ENCODE results near the gene ABHD12. TPM values are rescaled to one million over a fixed set of nuclear protein-coding genes. Genes with fewer than 3 reads are reported as not detected.

Gene ABHD12
- total and polyA plus RNA-seq, 2 donors (not counting 1 experiment from before 2014, with no cell fraction given) = 9.6 to 28.3 TPM

- H3K79me2 ChIP-seq (ENCODE audit: control insufficient read depth, insufficient read depth, low read length) = peaks cover 27% of the 10 kb centered on the region
- H3K4me1 Mint-ChIP-seq = no peaks in the 10 kb centered on the region
Measured at GRCh38 chr20:25256226-25256859, 134.3 kb downstream of the ABHD12 start.

More at GRCh38 chr20:25256226-25256859, 134.3 kb downstream of the ABHD12 start:
- Histone ChIP-seq H3K4me1 (ENCODE audit: control insufficient read depth in 2 of 2, insufficient read depth in 2 of 2, low read length in 2 of 2) (no peaks in the 10 kb centered on the region), H3K27me3 (replicated peaks in 1 of 4; ENCODE audit: control extremely low read depth in 1 of 4, control insufficient read depth in 3 of 4, insufficient read depth in 4 of 4, low read length in 3 of 4) (no peaks in the 10 kb centered on the region), H4K20me1 (ENCODE audit: control insufficient read depth, insufficient read depth, low read length, poor library complexity, severe bottlenecking) (peaks cover 21% of the 10 kb centered on the region), H3K9ac (ENCODE audit: low read length) (no peak overlapping the region), H3K27ac (ENCODE audit: low read length in 2 of 2) (no peak overlapping the region), H2AFZ (ENCODE audit: insufficient read depth, low read depth, low read length, poor library complexity, severe bottlenecking) (no peak overlapping the region), H3K36me3 (replicated peaks in 1 of 2; ENCODE audit: control extremely low read depth in 1 of 2, control insufficient read depth in 1 of 2, extremely low read depth in 1 of 2, insufficient read depth in 2 of 2, low read length in 1 of 2) (peaks cover 5 to 13% of the 10 kb centered on the region in 2 experiments), H3K4me2 (replicated peaks; ENCODE audit: low read depth, low read length, poor library complexity, severe bottlenecking) (no peak overlapping the region), H3K9me3 (ENCODE audit: control extremely low read depth in 1 of 3, control insufficient read depth in 2 of 3, insufficient read depth in 1 of 3, low read length in 2 of 3) (no peaks in the 10 kb centered on the region), H3K4me3 (ENCODE audit: control extremely low read depth in 1 of 5, extremely low read depth in 1 of 5, insufficient read depth in 1 of 5, low read depth in 2 of 5, low read length in 4 of 5) (no peak overlapping the region)
- ChIA-PET CTCF (no interaction called here), POLR2A (no interaction called here)
- Mint-ChIP-seq H3K9me3 (ENCODE audit: insufficient read depth) (no peaks in the 10 kb centered on the region), H3K27me3 (no peaks in the 10 kb centered on the region), H3K27ac (no peak overlapping the region), H3K4me3 (no peak overlapping the region)
- no peak for ATAC-seq (ENCODE audit: low read depth)
- DNase-seq = no peak
- intact Hi-C loops (cut with micrococcal nuclease) = no loop called here
- TF ChIP-seq EZH2 (IDR thresholded peaks at IDR 0.05; ENCODE audit: borderline replicate concordance, insufficient read depth, low read depth, low read length, poor library complexity, severe bottlenecking) = no peak
- no peak for TF ChIP-seq CTCF (IDR thresholded peaks at IDR 0.05)
- 100% methylated on average over 3 of the region's 5 CpGs for WGBS (ENCODE audit: insufficient coverage)
